CMK (cell line): ENCODE data around the gene ADRB2.
"Not testable (repeated sequence)": the region's sequence is repeated elsewhere in the genome, so short reads cannot be mapped to it uniquely, and the experiment has no call there.

Experiments
- DNase-seq: peaks from one replicate; pipeline ENCODE4 v3.0.0-alpha.2; 2010; ENCODE audit warnings: low read depth

Gene ADRB2

GRCh38 chr5:148826053-148826738, at the start of gene ADRB2:
Gene ADRB2 (plus strand): TSS chr5:148826611. CDS start chr5:148826832, 221 bp downstream.
- DNase-seq, result no peak

- DNase-seq, result no peak
These were observed 49.6 kb upstream of the ADRB2 start for GRCh38 chr5:148776780-148777179.

- DNase-seq, result no peak
These were observed 47.5 kb upstream of the ADRB2 start for GRCh38 chr5:148778882-148779281.

- DNase-seq, result no peak
These were observed 45.7 kb upstream of the ADRB2 start for GRCh38 chr5:148780711-148781110.

- DNase-seq, result no peak
These were observed 44.6 kb upstream of the ADRB2 start for GRCh38 chr5:148781766-148782165.

GRCh38 chr5:148785223-148785622, 41.2 kb upstream of the ADRB2 start:
- no peak for DNase-seq

GRCh38 chr5:148786456-148786855, 40.0 kb upstream of the ADRB2 start:
- DNase-seq, result no peak

GRCh38 chr5:148788636-148789035, 37.8 kb upstream of the ADRB2 start:
- DNase-seq, result no peak

GRCh38 chr5:148790545-148791333, 35.7 kb upstream of the ADRB2 start:
- DNase-seq, result no peak

GRCh38 chr5:148791334-148791667, 35.1 kb upstream of the ADRB2 start:
- no peak for DNase-seq

- DNase-seq, result no peak
These were observed 34.7 kb upstream of the ADRB2 start for GRCh38 chr5:148791696-148792095.

- no peak for DNase-seq
These were observed 33.7 kb upstream of the ADRB2 start for GRCh38 chr5:148792744-148793143.

- DNase-seq, result no peak
These were observed 33.1 kb upstream of the ADRB2 start for GRCh38 chr5:148793261-148793660.

- DNase-seq, result no peak
These were observed 32.1 kb upstream of the ADRB2 start for GRCh38 chr5:148794275-148794674.

- no peak for DNase-seq
These were observed 31.5 kb upstream of the ADRB2 start for GRCh38 chr5:148794729-148795561.

- DNase-seq, result no peak
These were observed 29.5 kb upstream of the ADRB2 start for GRCh38 chr5:148796936-148797335.

- no peak for DNase-seq
These were observed 27.6 kb upstream of the ADRB2 start for GRCh38 chr5:148798786-148799185.

- DNase-seq, result no peak
These were observed 26.5 kb upstream of the ADRB2 start for GRCh38 chr5:148799737-148800527.

GRCh38 chr5:148801682-148802276, 24.6 kb upstream of the ADRB2 start:
- DNase-seq, result no peak

GRCh38 chr5:148803451-148803850, 23.0 kb upstream of the ADRB2 start:
- not testable (repeated sequence) for DNase-seq

- DNase-seq, result no peak
These were observed 22.0 kb upstream of the ADRB2 start for GRCh38 chr5:148804393-148804792.
